MV-4-11 (cell line): ENCODE measurements around the gene GRAMD2B.
"Not testable (repeated sequence)": the region's sequence is repeated elsewhere in the genome, so short reads cannot be mapped to it uniquely, and the experiment has no call there.

Experiments
- DNase-seq: peaks from one replicate; lab custom pipeline; 2025; lab: John Stamatoyannopoulos, UW

GRAMD2B gene

DNA sequence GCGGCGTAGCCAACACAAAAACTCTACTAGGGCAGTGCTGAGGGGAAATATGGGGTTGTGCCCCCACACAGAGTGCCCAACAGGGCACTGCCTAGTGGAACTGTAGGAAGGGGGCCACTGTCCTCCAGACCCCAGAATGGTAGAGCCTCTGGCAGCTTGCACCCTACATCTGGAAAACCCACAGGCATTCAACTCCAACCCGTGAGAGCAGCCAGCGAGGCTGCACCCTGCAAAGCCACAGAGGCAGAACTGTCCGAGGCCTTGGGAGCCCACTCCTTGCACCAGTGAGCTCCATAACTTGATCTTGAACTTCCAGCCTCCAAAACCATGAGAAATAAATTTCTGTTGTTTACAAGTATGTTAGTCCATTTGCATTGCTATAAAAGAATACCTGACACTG, 27.7 kb downstream of the GRAMD2B start:
- no peak for DNase-seq

DNA sequence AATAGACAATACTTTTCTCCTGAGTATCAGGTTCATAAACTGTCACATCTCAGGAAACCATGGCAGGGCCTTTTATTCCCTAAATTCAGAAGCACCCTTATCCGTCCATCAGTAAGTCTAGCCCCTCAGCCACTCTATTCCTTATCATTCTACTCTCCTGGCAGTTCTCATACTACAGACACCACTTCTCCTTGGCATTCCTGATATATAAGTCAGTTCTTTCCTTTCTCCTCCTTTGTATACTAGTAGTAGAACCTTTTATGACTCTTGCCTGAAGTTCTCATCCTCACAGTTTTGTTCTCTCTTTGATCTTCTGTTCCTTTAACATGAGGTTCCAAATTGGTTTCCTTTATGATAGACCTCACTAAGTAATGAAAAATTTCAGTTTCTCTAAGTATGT, 29.3 kb downstream of the GRAMD2B start:
- no peak for DNase-seq

GRCh38 chr5:126454081-126454480, 30.9 kb downstream of the GRAMD2B start:
- DNase-seq: no peak

GRCh38 chr5:126454535-126454934, 31.3 kb downstream of the GRAMD2B start:
- DNase-seq: no peak

DNA sequence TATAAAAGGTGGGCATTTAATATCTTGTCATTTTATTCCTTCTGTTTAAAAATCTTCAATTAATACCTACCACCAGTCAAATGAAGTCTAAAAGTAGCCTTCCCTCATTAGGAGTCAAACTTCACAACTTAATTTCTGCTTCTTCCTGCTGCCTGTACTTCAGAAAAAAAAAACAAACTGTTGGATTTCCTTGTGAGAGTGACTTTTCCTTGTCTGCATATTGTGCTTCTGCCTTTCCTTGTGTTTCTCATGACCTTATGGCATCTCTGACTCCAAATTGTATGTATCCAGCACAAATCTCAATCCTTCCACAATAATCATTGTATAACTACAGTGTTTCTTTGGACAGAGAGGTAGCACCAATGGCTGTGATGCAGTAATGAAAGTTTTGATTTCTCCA, 32.1 kb downstream of the GRAMD2B start:
- DNase-seq: no peak

GRCh38 chr5:126455728-126456127, 32.5 kb downstream of the GRAMD2B start:
- no peak for DNase-seq

- DNase-seq: peak; percentile 16
Observed at GRCh38 chr5:126456217-126456820, 33.1 kb downstream of the GRAMD2B start.

- DNase-seq: no peak
Observed at GRCh38 chr5:126460459-126460858, 37.2 kb downstream of the GRAMD2B start.

- no peak for DNase-seq
Observed at GRCh38 chr5:126460977-126461376, 37.8 kb downstream of the GRAMD2B start.

DNA sequence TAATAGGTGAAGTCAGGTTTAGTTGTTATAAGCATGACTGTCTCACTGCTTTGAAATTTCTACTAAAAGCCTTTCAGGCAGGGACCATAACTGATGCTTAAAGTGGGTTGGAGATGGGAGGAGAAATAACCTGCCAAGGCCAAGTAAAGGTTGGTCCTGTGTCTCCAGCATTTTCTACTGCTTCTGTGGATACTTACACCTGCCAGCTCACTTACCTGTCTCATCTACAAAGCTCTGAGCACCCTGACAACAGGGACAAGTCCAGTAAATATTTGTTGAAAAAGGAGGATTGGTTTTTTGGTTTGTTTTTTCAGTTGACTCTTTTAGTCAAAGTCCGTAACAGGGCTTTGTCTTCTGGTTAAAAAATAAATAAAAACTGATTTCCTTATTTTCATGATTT, 38.6 kb downstream of the GRAMD2B start:
- no peak for DNase-seq

DNA sequence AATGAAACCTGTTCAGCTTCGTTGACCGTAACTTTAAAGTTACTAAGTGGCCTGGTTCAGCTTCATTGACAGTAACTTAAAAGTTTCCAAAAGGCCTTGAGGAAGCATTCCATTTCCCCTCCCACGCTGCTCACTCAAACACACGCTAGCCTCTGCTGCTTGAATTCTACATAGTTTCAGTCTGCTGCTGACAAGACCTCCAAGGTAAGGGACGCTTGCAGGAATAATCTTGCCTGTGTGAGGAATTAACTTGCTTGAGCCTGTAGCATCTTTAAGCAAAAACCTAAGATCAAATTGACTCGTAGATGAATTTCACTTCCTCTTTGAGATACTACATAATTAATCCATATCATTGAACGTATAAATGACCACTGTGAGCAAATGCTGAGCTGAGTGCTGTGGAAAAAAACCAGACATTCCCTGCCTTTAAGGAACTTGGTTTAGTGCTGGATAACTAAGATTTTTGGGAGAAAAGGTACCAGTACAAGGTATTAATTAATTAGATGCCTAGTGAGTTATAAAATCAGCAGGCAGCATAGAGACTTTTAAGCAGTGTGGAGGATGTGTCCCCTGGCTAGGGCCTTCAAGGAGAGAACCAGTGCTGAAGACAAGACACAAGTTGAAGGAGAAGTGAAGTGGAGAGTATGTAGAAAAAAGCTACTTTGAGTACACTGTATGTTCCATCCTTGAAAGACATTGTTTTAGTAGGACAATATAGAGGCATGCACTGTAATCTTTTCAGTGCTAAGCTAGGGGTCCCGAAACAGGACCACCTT, 39.2 kb downstream of the GRAMD2B start:
- no peak for DNase-seq

GRCh38 chr5:126464016-126464415, 40.8 kb downstream of the GRAMD2B start:
- no peak for DNase-seq

- no peak for DNase-seq
Observed at GRCh38 chr5:126464959-126465358, 41.8 kb downstream of the GRAMD2B start.

GRCh38 chr5:126468091-126468490, 44.9 kb downstream of the GRAMD2B start:
- DNase-seq: no peak

GRCh38 chr5:126469536-126470316, 46.5 kb downstream of the GRAMD2B start:
- no peak for DNase-seq

DNA sequence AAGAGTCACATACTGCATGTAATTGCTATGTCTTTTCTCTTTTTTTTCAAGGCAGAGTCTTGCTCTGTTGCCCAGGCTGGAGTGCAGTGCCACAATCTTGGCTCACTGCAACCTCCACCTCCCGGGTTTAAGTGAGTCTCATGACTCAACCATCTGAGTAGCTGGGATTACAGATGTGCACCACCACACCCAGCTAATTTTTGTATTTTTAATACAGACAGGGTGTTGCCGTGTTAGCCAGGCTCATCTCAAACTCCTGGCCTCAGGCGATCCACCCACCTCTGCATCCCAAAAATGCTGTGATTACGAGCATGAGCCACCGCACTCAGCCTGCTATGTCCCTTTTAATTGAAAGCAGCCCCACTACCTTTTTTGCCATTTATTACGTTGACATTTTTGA, 47.3 kb downstream of the GRAMD2B start:
- DNase-seq: not testable (repeated sequence)

- no peak for DNase-seq
Observed at GRCh38 chr5:126471247-126471646, 48.0 kb downstream of the GRAMD2B start.

- no peak for DNase-seq
Observed at GRCh38 chr5:126471875-126472537, 48.8 kb downstream of the GRAMD2B start.

- DNase-seq: no peak
Observed at GRCh38 chr5:126472538-126472889, 49.3 kb downstream of the GRAMD2B start.

DNA sequence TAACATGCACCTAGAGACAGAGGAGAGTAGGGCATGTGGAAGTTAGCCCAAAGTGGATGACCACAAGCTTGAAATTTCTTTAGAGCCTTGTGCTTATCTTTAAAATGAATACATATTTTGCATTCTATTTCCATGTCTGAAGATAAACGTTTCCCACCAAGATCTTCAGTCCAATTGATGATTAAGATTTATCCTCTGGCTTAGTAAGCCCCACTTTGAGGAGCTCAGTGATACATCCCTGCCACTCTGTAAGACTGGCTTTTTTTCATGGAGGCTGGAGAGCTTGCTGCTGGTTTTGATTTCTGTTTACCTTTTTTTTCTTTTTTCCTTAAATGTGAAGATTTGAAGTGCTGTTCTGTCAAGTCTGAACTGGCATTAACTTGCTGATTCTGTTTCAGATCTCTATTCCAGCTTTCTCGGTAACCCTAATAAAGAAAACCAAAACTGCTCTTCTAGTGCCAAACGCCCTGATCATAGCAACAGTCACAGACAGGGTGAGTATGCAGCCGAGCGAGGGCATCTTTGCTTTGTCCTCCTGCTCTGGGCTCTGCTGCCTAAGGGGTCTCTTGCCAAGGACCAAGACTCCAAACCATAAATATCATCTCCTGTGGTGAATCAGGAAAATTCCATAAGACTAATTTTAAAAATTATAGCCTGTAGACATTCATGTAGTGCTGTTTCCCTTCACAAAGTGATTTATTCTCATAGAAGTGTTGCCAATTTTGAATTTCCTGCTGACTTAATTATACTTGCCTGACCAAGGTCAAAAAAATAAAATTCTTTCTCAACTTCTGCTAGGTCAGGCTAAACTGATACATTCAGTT, 54.3 kb downstream of the GRAMD2B start:
- no peak for DNase-seq

GRCh38 chr5:126479810-126480209, 56.6 kb downstream of the GRAMD2B start:
- no peak for DNase-seq

GRCh38 chr5:126480824-126481223, 57.6 kb downstream of the GRAMD2B start:
- DNase-seq: no peak
